GM12878 (cell line): Measurements from ENCODE around the gene AATF.

ENCODE experiments used
- POLR2A ChIP-seq: IDR thresholded peaks from 2 replicates; pipeline ENCODE4 v1.6.1; 2011; ENCODE audit warnings: low read depth, mild to moderate bottlenecking, low read length
- POLR2AphosphoS5 ChIP-seq: IDR thresholded peaks from 2 replicates; pipeline ENCODE4 v1.6.1; 2011; ENCODE audit warnings: mild to moderate bottlenecking, low read length, inconsistent platforms
- SIN3A ChIP-seq: IDR thresholded peaks from 2 replicates; pipeline ENCODE4 v1.6.1; 2012; ENCODE audit warnings: low read depth, low read length, improper control_type of control experiment
- SMC3 ChIP-seq: IDR thresholded peaks from 2 replicates; pipeline ENCODE4 v1.6.1; 2011; ENCODE audit warnings: low read length, improper control_type of control experiment, borderline replicate concordance
- SRF ChIP-seq, 2 experiments: IDR thresholded peaks; 2 replicates each; pipeline ENCODE4 v1.6.1; 2011; ENCODE audit warnings: low read depth in 2 of 2, low read length in 2 of 2, mild to moderate bottlenecking in 1 of 2, moderate library complexity in 1 of 2
- YY1 ChIP-seq: IDR thresholded peaks from 2 replicates; pipeline ENCODE4 v1.6.1; 2011; ENCODE audit warnings: low read depth, mild to moderate bottlenecking, low read length
- TF ChIP-seq, protein P1 (sequence below): fragments of 450-650 bp; IDR thresholded peaks from 2 replicates; pipeline ENCODE4 v1.6.1; 2017; ENCODE audit warnings: mild to moderate bottlenecking
- TF ChIP-seq, protein P2 (sequence below): fragments of 150-350 bp; IDR thresholded peaks from 2 replicates; pipeline ENCODE4 v1.6.1; 2016; ENCODE audit warnings: low read depth, low read length

DNA sequence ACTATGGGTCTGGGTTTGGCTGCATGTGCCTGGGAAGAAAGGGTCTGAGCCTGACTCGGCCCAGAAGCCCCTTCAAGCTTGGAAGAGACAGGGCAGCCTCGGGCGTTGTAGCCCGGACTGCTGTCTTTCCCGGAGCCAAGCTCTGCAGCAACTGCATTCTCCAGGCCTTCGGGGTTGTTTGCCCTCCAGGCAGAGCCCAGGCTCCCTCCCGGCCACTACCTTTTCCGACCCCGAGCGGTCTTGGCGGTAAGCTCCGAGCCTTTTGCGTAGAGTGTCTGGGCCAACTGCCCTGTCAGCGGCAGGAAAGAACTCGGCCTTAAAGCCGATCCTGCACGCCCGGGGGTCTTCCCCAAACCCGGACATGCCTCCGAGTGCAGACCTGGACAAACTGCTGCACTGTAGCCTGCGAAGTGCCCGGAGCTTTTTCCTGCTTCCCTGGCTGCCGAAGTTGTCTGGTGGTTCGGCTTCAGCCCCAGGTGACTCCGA is 10.1 kb upstream of the AATF start:
- TF ChIP-seq SIN3A (no peak), SMC3 (no peak), YY1 (no peak), POLR2AphosphoS5 (no peak), POLR2A (no peak), SRF (IDR thresholded peaks at IDR 0.05; ENCODE audit: low read depth in 2 of 2, low read length in 2 of 2) (no peak)
- TF ChIP-seq, protein P1, sequence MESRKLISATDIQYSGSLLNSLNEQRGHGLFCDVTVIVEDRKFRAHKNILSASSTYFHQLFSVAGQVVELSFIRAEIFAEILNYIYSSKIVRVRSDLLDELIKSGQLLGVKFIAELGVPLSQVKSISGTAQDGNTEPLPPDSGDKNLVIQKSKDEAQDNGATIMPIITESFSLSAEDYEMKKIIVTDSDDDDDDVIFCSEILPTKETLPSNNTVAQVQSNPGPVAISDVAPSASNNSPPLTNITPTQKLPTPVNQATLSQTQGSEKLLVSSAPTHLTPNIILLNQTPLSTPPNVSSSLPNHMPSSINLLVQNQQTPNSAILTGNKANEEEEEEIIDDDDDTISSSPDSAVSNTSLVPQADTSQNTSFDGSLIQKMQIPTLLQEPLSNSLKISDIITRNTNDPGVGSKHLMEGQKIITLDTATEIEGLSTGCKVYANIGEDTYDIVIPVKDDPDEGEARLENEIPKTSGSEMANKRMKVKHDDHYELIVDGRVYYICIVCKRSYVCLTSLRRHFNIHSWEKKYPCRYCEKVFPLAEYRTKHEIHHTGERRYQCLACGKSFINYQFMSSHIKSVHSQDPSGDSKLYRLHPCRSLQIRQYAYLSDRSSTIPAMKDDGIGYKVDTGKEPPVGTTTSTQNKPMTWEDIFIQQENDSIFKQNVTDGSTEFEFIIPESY: no peak
- TF ChIP-seq, protein P2, sequence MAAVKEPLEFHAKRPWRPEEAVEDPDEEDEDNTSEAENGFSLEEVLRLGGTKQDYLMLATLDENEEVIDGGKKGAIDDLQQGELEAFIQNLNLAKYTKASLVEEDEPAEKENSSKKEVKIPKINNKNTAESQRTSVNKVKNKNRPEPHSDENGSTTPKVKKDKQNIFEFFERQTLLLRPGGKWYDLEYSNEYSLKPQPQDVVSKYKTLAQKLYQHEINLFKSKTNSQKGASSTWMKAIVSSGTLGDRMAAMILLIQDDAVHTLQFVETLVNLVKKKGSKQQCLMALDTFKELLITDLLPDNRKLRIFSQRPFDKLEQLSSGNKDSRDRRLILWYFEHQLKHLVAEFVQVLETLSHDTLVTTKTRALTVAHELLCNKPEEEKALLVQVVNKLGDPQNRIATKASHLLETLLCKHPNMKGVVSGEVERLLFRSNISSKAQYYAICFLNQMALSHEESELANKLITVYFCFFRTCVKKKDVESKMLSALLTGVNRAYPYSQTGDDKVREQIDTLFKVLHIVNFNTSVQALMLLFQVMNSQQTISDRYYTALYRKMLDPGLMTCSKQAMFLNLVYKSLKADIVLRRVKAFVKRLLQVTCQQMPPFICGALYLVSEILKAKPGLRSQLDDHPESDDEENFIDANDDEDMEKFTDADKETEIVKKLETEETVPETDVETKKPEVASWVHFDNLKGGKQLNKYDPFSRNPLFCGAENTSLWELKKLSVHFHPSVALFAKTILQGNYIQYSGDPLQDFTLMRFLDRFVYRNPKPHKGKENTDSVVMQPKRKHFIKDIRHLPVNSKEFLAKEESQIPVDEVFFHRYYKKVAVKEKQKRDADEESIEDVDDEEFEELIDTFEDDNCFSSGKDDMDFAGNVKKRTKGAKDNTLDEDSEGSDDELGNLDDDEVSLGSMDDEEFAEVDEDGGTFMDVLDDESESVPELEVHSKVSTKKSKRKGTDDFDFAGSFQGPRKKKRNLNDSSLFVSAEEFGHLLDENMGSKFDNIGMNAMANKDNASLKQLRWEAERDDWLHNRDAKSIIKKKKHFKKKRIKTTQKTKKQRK: no peak
